ENCODE results near the gene HECTD4. TPM values are rescaled to one million over a fixed set of nuclear protein-coding genes. Genes with fewer than 3 reads are reported as not detected.
"Not testable (repeated sequence)": the region's sequence is repeated elsewhere in the genome, so short reads cannot be mapped to it uniquely, and the experiment has no call there.

Gene HECTD4, protein sequence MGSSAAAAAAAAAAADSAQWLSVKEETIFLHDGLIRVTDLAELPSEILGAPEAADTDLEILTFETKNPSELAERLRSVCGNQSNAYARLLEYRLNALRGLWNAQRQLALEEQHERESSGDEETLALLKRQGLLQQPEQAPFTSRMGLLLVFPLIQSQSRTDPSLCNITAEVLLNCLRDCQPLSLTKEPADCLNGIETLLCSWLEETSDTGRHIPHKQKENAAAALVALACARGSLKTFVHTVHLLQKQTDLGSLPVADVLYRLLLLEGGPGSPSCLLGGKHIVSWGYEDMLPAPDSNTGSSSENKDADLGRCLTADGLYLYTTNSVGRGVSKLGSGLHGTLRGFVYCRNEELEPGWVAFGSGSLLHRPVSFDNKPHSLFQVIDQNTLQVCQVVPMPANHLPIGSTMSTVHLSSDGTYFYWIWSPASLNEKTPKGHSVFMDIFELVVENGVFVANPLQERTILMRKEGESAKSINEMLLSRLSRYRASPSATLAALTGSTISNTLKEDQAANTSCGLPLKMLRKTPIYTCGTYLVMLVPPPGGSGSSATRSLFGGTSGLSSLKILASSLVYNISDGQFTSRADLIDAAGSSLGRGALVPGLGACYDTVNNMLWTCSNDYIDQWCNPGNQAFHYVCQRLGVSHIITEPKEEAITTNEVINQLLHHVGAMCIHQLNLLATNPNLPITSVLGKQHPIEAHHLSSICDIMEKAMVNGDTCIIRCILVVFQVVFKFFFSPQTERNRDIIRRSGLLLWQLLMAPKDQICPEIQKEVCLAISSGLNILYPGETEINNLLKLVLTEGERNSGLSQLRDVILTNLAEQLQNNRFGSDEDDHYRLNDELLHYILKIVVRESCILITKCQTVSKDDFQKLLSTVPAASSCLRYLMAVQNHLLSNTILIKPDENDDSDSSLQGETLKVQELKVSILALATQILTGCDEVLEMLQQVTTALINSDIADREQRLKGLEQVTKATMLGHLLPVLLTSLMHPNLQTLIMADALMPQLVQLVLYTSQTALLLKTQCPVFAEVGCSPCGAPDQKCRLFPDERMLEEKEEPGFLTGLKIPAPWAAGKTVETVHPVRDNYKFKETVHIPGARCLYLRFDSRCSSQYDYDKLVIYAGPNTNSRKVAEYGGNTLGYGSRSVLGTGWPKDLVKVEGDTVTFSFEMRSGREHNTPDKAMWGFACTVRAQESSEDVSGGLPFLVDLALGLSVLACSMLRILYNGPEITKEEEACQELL (N-terminal part only)
- 13.1 and 14.2 TPM in 2 replicates for polyA plus RNA-seq (2014; cell fraction: cytosol; rRNA removed)
- polyA plus RNA-seq (2014; cell fraction: nucleus; rRNA removed): 22.2 and 48.9 TPM in 2 replicates

DNA sequence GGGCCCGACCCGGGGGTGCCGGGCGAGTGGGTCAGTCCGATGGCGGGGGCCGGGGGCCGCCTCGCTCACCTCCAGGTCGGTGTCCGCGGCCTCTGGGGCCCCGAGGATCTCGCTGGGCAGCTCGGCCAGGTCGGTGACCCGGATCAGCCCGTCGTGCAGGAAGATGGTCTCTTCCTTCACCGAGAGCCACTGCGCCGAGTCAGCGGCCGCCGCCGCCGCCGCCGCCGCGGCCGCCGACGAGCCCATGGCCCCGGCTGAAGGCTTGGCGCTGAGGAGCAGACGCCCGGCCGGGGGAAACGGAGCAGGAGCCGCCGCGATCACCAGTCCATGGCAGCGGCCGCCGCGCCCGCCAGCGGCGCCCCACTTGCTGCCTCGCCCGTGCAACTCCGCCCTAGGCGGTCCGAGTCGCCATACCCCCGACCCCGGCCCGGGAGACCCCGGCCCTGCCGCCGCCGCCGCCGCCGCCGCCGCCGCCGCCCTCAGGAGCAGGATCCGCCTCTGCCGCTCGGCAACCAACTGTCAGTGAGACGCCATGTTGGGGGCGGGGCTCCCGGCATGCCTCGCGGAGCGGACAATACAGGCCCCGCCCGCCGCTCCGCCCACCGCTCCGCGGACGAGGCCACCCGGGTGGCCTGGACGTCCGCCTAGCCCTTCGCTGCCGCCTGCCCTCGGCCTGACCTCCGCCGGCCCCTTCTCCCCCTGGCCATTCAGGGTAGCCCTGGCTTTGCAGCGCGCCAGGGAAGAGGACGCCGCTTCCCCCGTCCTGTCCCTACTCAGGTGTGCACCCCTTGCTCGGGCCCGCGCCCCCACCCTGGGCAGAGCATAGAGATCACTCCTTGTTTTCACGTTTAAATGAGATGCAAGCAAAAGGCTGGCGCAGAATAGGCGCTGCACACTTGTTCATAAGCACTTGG is at the start of gene HECTD4:
Gene HECTD4 (minus strand): TSS at position 549 of the 914 bp plus-strand sequence. CDS start 303 bp downstream, at position 246.
- DNase-seq (ENCODE audit: low spot score): peak; percentile 90

DNA sequence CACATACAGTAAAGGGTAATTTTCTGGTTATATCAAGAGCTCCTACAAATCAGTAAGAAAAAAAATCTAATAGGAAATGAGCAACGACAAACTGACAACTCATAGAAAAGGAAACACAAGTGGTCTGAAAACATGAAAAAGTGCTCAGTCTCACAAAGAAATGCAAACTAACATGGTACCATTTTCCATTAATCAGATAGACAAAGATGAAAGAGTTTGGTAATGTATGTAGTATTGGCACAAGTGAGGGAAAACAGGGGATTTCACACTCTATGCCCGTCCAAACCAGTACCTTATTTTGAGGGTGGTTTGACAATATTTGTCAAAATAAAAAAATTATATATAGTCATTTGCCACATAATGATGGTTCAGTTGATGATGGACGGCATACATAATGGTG is 49.7 kb upstream of the HECTD4 start:
- no peak for DNase-seq (ENCODE audit: low spot score)

DNA sequence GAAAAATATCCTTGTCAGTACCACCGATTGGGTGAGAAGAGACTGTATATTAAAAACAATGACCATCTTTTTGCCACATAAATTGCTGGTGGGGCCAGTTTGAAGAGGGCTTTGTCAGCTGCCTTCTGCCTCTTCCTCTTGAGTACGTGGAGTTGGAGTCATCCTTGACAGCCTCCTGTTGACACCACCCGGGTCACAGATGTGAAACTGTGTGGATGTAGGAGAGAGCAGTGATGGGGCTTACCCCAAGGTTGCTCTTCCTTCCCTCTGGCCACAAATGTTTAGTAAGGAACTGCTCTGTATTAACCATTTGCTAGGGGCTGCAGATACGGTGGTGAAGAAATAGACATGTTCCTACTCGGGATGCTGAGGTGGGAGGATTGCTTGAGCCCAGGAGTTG is 48.7 kb upstream of the HECTD4 start:
- no peak for DNase-seq (ENCODE audit: low spot score)

GRCh38 chr12:112427760-112428159 is 45.5 kb upstream of the HECTD4 start:
- no peak for DNase-seq (ENCODE audit: low spot score)

- no peak for DNase-seq (ENCODE audit: low spot score)
Measured at GRCh38 chr12:112425582-112426382, 43.6 kb upstream of the HECTD4 start.

GRCh38 chr12:112424126-112424525 is 41.9 kb upstream of the HECTD4 start:
- no peak for DNase-seq (ENCODE audit: low spot score)

GRCh38 chr12:112422531-112422930 is 40.3 kb upstream of the HECTD4 start:
- DNase-seq (ENCODE audit: low spot score): no peak

DNA sequence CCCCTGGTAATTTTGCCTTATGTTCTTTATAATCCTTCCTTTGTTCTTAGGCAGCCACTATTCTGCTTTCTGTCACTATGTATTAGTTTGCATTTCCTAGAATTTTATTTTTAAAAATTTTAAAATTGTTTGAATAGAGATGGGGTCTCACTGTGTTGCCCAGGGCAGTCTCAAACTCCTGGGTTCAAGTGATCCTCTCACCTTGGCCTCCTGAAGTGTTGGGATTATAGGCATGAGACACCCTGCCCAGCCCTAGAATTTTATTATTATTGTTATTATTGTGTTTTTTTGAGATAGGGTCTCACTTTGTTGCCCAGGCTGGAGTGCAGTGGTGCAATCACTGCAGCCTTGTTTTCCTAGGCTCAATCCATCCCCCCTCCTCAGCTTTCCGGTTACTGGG is 39.1 kb upstream of the HECTD4 start:
- DNase-seq (ENCODE audit: low spot score): no peak

DNA sequence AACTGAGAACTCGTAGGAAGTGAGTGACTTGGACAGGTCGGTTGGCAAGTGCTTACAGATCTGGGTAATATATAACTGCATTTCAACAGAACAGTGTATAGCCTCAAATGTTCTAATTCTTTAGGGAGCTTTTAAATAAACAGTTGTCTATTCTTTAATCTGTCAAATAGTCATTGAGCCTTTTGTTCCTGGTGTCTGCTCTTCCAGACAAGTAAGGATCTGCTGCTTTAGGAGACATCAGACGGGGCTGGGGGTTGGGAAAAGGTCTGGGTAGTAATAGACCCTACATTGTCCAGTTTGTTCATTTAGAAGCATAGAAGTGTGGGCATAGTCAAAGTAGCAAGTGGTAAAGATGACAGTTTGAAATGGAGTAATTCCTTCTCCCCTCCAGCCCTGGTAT is 38.5 kb upstream of the HECTD4 start:
- DNase-seq (ENCODE audit: low spot score): no peak

DNA sequence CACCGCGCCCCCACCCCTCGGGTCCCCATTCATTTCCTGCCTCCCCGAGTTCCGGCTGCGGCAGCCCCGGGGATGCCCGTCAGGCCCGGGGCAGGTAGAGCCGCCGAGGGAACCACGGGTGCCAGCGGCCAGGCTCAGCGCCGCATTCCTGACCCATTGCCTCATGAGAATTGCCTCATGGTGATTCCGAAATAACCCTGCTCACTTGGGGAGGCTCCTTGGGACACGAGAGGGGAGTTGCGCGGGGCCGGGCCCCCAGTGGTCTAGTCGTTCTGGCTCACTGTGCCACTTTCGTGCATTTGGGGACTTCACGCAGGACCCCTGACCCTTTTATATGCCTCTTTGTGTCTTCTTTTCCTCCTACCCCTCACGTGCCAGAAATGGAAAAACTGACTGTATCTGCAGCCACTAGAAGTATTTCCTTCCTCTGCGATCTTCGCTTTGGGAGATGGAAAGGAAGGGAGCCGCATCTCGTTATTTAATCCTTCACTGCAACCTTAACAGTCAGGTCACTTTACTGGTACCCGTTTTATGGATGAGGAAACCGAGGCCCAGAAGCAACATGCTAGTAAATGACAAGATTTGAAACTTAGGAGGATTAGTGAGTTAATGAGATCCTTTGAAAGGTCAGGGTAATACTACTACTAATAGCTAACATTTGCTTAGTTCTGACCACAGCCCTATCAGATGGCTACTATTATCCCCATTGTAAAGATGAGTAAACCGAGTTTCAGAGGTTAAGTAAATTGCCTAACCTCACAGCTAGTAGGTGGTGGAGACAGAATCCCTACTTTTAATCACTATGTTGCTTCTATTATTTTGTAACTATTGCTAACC is 37.3 kb upstream of the HECTD4 start:
- DNase-seq (ENCODE audit: low spot score): no peak

DNA sequence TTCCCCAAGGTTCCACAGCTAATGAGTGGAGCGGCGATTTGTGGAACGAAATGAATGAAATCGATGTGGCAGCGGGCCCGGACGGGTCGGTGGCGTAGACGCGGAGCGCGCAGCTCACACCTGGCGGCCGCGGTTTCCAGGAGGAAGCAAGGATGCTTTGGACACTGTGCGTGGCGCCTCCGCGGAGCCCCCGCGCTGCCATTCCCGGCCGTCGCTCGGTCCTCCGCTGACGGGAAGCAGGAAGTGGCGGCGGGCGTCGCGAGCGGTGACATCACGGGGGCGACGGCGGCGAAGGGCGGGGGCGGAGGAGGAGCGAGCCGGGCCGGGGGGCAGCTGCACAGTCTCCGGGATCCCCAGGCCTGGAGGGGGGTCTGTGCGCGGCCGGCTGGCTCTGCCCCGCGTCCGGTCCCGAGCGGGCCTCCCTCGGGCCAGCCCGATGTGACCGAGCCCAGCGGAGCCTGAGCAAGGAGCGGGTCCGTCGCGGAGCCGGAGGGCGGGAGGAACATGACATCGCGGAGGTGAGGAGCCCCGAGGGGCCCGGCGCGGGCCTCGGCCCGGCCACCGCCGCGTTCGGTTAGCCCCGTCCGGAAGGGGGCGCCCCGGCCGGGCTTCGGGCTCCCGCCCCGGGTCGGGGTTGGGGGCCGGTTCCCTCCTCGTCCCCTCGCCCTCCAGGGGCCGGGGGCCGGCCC is 36.5 kb upstream of the HECTD4 start, which contains the start of gene PTPN11:
Gene PTPN11 (plus strand): TSS at position 340 of the 689 bp plus-strand sequence. CDS start 165 bp downstream, at position 505.
- peak; percentile 77 for DNase-seq (ENCODE audit: low spot score)

GRCh38 chr12:112418273-112418607 is 36.0 kb upstream of the HECTD4 start:
- DNase-seq (ENCODE audit: low spot score): peak; percentile 29

DNA sequence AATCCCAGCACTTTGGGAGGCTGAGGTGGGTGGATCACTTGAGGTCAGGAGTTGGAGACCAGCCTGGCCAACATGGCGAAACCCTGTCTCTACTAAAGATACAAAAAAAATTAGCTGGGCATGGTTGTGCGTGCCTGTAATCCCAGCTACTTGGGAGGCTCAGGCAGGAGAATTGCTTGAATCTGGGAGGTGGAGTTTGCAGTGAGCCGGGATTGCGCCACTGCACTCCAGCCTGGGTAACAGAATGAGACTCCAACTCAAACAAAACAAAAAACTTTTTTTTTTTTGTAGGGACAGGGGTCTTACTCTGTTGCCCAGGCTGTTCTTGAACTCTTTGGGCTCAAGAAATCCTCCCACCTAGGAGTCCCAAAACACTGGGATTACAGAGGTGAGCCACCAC is 33.2 kb upstream of the HECTD4 start:
- DNase-seq (ENCODE audit: low spot score): not testable (repeated sequence)

DNA sequence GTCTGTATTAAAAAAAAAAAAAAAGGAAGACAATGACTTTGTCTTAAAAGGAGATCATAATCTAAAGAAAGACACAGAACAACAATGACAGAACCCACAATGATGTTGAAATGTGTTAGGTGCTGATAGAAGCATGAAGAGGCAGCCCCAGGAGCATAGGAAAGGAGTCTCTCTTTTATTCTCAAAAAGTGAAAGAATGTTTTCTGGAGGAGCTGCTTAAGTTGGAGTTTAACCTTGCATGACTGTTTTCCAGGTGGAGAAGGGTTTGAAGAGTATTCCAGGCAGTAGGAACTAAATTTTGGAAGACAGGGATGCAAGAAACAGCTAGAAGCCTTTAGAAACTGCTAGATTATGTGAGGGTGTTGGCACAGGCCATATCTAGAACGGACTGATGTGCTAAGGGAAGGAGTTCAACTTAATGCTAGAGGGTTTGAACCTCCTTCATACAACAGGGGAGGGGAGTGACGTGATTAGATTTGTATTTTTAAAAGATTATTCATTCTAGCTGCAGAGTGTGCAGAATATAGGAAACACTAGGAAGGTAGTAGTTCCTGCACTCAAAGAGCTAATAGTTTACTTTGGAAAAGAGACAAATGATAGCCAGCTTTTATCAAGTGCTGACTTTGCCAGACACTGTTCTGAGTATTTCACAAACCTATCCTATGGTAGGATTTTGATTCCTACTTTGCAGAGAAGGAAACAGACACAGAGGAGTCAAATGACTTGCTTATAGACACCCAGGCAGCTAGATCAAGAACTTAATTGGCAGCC is 31.8 kb upstream of the HECTD4 start:
- DNase-seq (ENCODE audit: low spot score): no peak

- DNase-seq (ENCODE audit: low spot score): no peak
Measured at GRCh38 chr12:112409906-112410244, 27.6 kb upstream of the HECTD4 start.

DNA sequence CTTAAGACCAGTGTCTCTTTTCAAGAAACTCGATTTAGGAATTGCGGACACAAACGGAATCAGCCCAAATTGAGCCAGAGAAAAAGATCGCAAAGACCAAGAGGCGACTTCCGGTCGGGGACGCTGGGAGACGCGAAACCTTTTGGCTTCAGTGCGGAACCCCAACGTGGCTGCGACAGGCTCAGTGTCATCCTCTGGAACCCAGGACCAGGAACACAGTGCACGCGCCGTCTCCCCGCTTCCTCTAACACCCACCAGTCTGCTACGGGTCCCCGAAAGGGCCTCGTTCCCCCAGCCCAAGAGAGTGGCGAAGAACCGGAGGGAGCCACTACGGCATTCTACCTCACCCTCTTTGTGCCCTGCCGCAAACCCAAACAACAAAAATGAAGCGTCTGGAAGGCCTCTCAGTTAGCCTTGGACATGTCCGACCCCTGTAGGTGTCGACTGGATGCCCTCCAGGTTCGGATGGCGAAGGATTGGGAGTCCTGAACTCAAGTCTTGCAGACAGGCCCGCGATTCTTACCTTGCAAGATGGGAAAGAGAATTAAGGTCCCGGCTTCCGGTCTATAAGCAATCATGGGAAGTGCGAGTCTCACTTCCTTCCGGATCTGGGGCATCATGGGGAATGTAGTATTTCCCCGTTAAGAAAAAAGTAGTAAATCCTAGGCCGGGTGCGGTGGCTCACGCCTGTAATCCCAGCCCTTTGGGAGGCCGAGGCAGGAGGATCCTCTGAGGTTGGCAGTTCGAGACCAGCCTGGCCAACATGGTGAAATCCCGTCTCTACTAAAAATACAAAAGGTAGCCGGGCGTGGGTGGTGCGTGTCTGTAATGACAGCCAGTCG is 27.1 kb upstream of the HECTD4 start, which contains the start of gene RPL6:
Gene RPL6 (minus strand): TSS at position 542 of the 842 bp plus-strand sequence. CDS start 949 bp downstream, outside the sequence.
- peak; percentile 97 for DNase-seq (ENCODE audit: low spot score)
